ENCODE data around the gene KRT20. TPM values are rescaled to one million over a fixed set of nuclear protein-coding genes. Genes with fewer than 3 reads are reported as not detected.

The KRT20 gene
- total and polyA plus RNA-seq, 2 experiments from 2014 or later: not detected

- DNase-seq: no peak
- no peak for TF ChIP-seq EZH2 (IDR thresholded peaks at IDR 0.05; ENCODE audit: insufficient read depth, poor library complexity, severe bottlenecking)
- no peak for TF ChIP-seq EZH2phosphoT487 (IDR thresholded peaks at IDR 0.05; ENCODE audit: insufficient read depth, low read depth)
- Histone ChIP-seq H3K9me3 (ENCODE audit: low read depth) (no peaks in the 10 kb centered on the region), H2AFZ (no peak overlapping the region), H3K4me1 (ENCODE audit: insufficient read depth) (peaks cover 23% of the 10 kb centered on the region), H3K27me3 (replicated peaks; ENCODE audit: insufficient read depth) (no peaks in the 10 kb centered on the region), H3K4me3 (no peak overlapping the region), H3K9me2 (ENCODE audit: insufficient read depth) (no peaks in the 10 kb centered on the region), H3K9ac (no peak overlapping the region), H3K27ac (no peak overlapping the region), H3K79me2 (ENCODE audit: insufficient read depth) (no peaks in the 10 kb centered on the region), H4K20me1 (ENCODE audit: insufficient read depth) (no peaks in the 10 kb centered on the region), H3F3A (ENCODE audit: insufficient read depth) (peaks cover 21% of the 10 kb centered on the region), H3K36me3 (ENCODE audit: low read depth) (no peaks in the 10 kb centered on the region), H3K4me2 (ENCODE audit: unreplicated experiment) (no peak overlapping the region)
- in situ Hi-C loops (cut with MboI): loop anchor here (10.0 kb wide), 2 partner anchors 86 to 424 kb away; no protein-coding TSS in a partner anchor
- WGBS, 2 experiments (ENCODE audit: low coverage in 1 of 2, low lambda C conversion rate in 2 of 2, missing lambda C conversion rate in 2 of 2): 58 to 65% methylated on average over 5 of the region's 5 CpGs
Observed at GRCh38 chr17:40900809-40901356, 15.8 kb upstream of the KRT20 start.

GRCh38 chr17:40896916-40897455 is 11.9 kb upstream of the KRT20 start:
- H3K4me3 ChIP-seq: no peak overlapping the region
- no peak overlapping the region for H3K9ac ChIP-seq
- no peaks in the 10 kb centered on the region for H3K9me3 ChIP-seq (ENCODE audit: low read depth)
- in situ Hi-C loops (cut with MboI): no loop called here
- no peak for DNase-seq
- H4K20me1 ChIP-seq (ENCODE audit: insufficient read depth): no peaks in the 10 kb centered on the region
- H2AFZ ChIP-seq: no peak overlapping the region
- H3F3A ChIP-seq (ENCODE audit: insufficient read depth): peaks cover 4% of the 10 kb centered on the region; the same call in 1 of the 2 replicates
- TF ChIP-seq EZH2phosphoT487 (IDR thresholded peaks at IDR 0.05; ENCODE audit: insufficient read depth, low read depth) (no peak), EZH2 (IDR thresholded peaks at IDR 0.05; ENCODE audit: insufficient read depth, poor library complexity, severe bottlenecking) (no peak)
- no peak overlapping the region for H3K4me2 ChIP-seq (ENCODE audit: unreplicated experiment)
- no peaks in the 10 kb centered on the region for H3K36me3 ChIP-seq (ENCODE audit: low read depth)
- H3K27me3 ChIP-seq (replicated peaks; ENCODE audit: insufficient read depth): no peaks in the 10 kb centered on the region
- no peaks in the 10 kb centered on the region for H3K9me2 ChIP-seq (ENCODE audit: insufficient read depth)
- H3K4me1 ChIP-seq (ENCODE audit: insufficient read depth): peaks cover 4% of the 10 kb centered on the region
- H3K27ac ChIP-seq: no peak overlapping the region
- WGBS, 2 experiments (ENCODE audit: low coverage in 1 of 2, low lambda C conversion rate in 2 of 2, missing lambda C conversion rate in 2 of 2): 86 to 88% methylated on average over 4 of the region's 4 CpGs
- no peaks in the 10 kb centered on the region for H3K79me2 ChIP-seq (ENCODE audit: insufficient read depth)

- no peak overlapping the region for H3K9ac ChIP-seq
- H3K36me3 ChIP-seq (ENCODE audit: low read depth): no peaks in the 10 kb centered on the region
- in situ Hi-C loops (cut with MboI): no loop called here
- H3K4me2 ChIP-seq (ENCODE audit: unreplicated experiment): no peak overlapping the region
- no peak overlapping the region for H3K4me3 ChIP-seq
- no peaks in the 10 kb centered on the region for H3K9me3 ChIP-seq (ENCODE audit: low read depth)
- no peaks in the 10 kb centered on the region for H3K9me2 ChIP-seq (ENCODE audit: insufficient read depth)
- no peak for TF ChIP-seq EZH2 (IDR thresholded peaks at IDR 0.05; ENCODE audit: insufficient read depth, poor library complexity, severe bottlenecking)
- no peak for TF ChIP-seq EZH2phosphoT487 (IDR thresholded peaks at IDR 0.05; ENCODE audit: insufficient read depth, low read depth)
- no peaks in the 10 kb centered on the region for H3K27me3 ChIP-seq (replicated peaks; ENCODE audit: insufficient read depth)
- H4K20me1 ChIP-seq (ENCODE audit: insufficient read depth): no peaks in the 10 kb centered on the region
- H2AFZ ChIP-seq: no peak overlapping the region
- no peak overlapping the region for H3K27ac ChIP-seq
- no peaks in the 10 kb centered on the region for H3F3A ChIP-seq (ENCODE audit: insufficient read depth)
- H3K4me1 ChIP-seq (ENCODE audit: insufficient read depth): no peaks in the 10 kb centered on the region
- H3K79me2 ChIP-seq (ENCODE audit: insufficient read depth): no peaks in the 10 kb centered on the region
- no peak for DNase-seq
- 64 to 66% methylated on average over 9 of the region's 9 CpGs for WGBS, 2 experiments (ENCODE audit: low coverage in 1 of 2, low lambda C conversion rate in 2 of 2, missing lambda C conversion rate in 2 of 2)
Observed at GRCh38 chr17:40895106-40895730, 10.2 kb upstream of the KRT20 start.

- no peaks in the 10 kb centered on the region for H3K9me2 ChIP-seq (ENCODE audit: insufficient read depth)
- DNase-seq: no peak
- WGBS, 2 experiments (ENCODE audit: low coverage in 1 of 2, low lambda C conversion rate in 2 of 2, missing lambda C conversion rate in 2 of 2): 72% methylated on average over 2 of the region's 2 CpGs
- in situ Hi-C loops (cut with MboI): no loop called here
- no peak overlapping the region for H3K27ac ChIP-seq
- no peaks in the 10 kb centered on the region for H3K36me3 ChIP-seq (ENCODE audit: low read depth)
- H3K4me1 ChIP-seq (ENCODE audit: insufficient read depth): no peaks in the 10 kb centered on the region
- H3K4me3 ChIP-seq: no peak overlapping the region
- no peaks in the 10 kb centered on the region for H4K20me1 ChIP-seq (ENCODE audit: insufficient read depth)
- H3K79me2 ChIP-seq (ENCODE audit: insufficient read depth): no peaks in the 10 kb centered on the region
- H3K27me3 ChIP-seq (replicated peaks; ENCODE audit: insufficient read depth): peaks cover 14% of the 10 kb centered on the region; the same call in 1 of the 2 replicates
- no peak overlapping the region for H3K9ac ChIP-seq
- no peaks in the 10 kb centered on the region for H3F3A ChIP-seq (ENCODE audit: insufficient read depth)
- no peak overlapping the region for H2AFZ ChIP-seq
- H3K9me3 ChIP-seq (ENCODE audit: low read depth): no peaks in the 10 kb centered on the region
- H3K4me2 ChIP-seq (ENCODE audit: unreplicated experiment): no peak overlapping the region
- TF ChIP-seq EZH2phosphoT487 (IDR thresholded peaks at IDR 0.05; ENCODE audit: insufficient read depth, low read depth) (no peak), EZH2 (IDR thresholded peaks at IDR 0.05; ENCODE audit: insufficient read depth, poor library complexity, severe bottlenecking) (no peak)
Observed at GRCh38 chr17:40888196-40888720, 3.2 kb upstream of the KRT20 start.

Measured in GM23248 (cell line).